HPDE6-E6E7 (cell line): ENCODE measurements around the gene DGKI.

Source experiments
- DNase-seq: peaks from one replicate; pipeline ENCODE4 v3.0.0; 2011; ENCODE audit warnings: missing footprints; ENCODE audit errors: extremely low spot score

The DGKI gene

DNA sequence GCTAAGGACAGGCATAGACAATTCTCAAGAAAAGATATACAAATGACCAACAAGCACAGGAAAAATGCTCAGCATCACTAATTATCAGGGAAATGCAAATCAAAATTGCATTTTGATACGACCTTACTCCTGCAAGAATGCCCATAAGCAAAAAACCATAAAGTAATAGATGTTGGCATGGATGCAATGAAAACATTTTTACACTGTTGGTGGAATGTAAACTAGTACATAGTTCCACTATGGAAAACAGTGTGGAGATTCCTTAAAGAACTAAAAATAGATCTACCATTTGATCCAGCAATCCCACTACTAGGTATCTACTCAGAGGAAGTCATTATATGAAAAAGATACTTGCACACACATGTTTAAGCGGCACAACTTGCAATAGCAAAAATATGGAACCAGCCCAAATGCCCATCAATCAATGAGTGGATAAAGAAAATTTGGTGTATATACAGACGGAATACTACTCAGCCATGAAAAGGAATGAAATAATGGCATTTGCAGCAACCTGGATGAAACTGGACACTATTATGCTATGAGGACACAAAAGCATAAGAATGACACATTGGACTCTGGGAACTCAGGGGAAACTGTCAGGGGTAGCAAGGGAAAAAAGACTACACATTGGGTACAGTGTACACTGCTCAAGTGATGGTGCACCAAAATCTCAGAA lies 59.3 kb downstream of the DGKI start:
- DNase-seq = no peak

DNA sequence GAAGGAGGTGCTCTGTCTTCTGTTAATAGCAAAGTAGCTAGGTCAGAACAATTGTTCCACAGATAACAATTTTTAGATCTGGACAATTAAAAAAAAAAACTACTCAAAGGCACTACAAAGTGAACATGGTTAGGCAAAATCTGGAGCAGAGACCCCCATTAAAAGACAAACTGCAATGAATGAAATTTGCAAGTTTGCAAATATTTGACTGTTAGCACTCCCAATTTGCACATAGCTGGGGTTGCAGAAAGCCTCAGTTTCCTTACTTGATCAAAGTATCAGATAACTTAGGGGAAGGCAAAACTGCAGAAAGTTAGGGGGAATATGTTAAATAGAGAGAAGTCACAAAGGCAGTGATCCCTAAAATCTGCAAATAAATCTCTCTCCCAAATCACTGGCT lies 68.3 kb downstream of the DGKI start:
- no peak for DNase-seq

DNA sequence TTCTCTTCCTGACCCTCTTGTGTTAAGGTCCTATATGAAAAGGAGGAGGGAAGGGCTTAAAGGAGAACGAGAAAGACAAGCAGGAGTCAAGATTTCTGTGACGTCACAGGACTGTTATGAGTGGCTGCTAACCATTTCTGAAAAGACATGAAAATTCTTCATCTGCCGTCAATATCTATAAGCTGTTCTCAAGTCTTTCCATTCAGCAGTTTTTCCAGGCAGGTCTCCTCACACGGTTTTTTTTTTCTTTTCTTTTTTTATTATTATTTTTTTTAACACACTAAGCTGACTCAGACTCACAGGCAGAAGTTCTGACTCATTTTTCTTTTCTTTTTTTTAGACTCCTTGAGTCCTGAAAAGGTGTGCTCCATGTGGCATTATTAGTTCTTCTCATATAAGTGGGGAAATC lies 72.0 kb downstream of the DGKI start:
- peak; percentile 35 for DNase-seq

DNA sequence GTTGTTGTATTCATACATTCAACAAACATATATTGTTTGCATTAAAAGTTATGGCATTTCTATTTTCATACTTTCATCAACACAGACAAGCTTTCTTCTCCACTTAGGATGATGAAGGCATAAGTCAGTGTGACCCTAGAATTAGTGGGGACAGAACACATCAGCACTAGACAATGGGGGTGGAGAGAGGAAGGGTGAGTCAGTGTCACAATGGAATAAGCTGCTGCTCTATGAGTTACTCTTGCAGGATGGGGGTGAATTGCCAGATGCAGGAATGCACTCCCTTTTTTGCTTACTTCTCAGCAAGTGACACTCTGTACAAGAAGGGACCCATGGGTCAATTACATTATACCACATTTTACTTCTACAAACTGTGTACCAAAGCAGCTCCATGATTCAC lies 74.0 kb downstream of the DGKI start:
- DNase-seq = peak; percentile 13

DNA sequence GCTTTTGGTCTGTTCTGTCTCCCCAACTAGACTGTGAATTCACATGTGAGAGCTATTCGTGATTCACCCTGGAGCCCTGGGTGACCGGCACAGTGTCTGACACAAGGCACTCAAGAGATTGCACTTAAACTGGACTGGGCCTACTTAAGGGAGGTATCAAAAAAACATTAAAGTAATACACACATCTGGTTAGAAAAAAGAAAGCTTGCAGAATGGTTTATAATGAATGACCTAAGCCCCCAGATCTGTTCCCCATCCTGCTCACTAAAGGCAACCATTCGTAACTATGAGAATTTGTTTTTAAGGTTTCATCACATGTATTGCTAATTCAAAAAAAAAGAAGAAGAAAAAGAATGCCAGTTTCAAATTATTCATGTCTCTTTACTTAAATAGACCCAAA lies 74.5 kb downstream of the DGKI start:
- DNase-seq = no peak

DNA sequence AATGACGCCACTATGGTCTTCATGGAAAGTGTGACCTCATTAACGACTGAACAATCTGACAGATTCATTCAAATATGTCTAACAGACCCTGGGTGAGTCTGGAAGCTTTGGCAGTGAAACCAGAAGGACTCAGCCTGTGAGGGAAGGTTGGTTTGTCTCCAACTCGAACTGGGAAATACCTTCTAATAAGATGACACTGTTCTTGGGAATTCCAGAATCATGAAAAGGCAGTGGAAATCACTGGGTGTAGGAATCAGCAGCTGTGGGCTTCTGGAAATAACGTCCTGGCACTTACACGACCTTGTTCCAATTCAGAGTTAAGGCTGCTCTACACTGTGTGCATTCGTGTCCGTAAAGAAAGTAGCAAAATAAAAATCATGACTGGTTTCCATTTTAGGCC lies 75.1 kb downstream of the DGKI start:
- no peak for DNase-seq

DNA sequence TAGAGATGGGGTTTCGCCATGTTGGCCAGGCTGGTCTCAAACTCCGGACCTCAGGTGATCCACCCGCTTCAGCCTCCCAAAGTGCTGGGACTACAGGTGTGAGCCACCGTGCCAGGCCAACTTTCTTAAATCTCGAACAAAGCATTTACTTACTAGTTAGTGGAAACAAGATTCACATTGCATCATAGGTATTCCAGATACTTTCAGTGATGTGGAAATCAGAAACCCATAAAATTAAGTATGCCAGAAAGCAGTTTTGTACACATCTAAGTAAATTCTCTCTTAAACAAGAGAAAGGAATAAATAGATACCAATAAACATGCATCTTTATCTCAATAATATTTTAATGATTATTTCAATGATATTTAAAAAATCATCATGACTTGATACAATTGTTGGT lies 75.5 kb downstream of the DGKI start:
- no peak for DNase-seq

DNA sequence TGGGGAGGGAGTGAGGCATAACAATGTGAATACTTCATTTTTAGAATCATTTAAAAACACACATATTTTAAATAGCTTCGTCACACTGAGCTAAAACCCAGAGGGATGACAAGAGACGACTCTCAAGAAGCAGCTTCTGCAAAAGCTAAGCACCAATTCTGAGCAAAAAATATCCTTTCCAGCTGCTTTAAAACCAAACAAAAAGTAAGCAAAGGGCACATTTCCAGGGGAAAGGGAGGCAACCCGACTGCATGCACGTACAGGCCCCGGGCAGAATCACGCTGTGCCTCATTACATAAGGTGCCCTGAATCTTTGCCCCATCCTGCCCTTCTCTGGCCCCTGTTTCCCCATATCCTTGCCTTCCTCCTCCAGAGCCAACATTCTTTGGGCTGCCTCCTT lies 78.4 kb downstream of the DGKI start:
- DNase-seq = no peak

DNA sequence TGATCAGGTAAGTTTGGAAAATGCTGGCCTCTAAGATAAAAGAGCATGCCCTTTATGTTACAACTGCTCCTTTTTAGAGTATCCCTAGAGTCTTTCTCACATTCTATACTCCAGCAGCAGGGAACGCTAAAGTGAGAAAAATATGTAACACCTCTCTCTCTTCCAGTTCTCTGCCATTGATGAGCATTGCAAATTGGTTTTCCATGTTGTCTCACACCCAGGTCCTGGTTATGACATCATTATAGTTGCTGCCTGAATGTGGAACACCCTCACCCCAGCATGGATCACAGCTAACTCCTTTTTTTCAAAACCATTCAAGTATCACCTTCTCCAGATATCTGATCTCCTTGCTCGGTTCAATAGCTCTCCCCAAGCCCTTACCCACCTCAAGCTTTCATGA lies 84.4 kb downstream of the DGKI start:
- DNase-seq = no peak

DNA sequence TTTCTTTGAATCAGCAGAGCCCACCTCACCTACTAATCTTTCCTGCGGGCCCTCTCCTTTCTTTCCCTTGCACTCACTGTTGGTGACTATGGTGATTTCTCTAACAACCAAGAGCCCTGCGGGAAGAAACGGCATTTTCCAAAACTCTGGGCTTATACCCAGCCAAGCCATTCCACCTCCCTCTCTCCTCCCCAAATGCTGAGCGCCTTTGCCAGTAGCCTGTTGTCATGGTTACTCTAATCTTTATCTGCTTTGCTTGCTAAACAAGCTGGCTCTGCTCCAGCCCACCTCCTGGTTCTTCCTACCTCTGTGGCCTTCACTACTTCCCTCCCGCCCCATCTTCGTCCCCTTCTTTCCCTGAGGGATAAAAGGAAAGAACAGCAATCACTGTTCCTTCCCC lies 86.7 kb downstream of the DGKI start:
- DNase-seq = no peak

DNA sequence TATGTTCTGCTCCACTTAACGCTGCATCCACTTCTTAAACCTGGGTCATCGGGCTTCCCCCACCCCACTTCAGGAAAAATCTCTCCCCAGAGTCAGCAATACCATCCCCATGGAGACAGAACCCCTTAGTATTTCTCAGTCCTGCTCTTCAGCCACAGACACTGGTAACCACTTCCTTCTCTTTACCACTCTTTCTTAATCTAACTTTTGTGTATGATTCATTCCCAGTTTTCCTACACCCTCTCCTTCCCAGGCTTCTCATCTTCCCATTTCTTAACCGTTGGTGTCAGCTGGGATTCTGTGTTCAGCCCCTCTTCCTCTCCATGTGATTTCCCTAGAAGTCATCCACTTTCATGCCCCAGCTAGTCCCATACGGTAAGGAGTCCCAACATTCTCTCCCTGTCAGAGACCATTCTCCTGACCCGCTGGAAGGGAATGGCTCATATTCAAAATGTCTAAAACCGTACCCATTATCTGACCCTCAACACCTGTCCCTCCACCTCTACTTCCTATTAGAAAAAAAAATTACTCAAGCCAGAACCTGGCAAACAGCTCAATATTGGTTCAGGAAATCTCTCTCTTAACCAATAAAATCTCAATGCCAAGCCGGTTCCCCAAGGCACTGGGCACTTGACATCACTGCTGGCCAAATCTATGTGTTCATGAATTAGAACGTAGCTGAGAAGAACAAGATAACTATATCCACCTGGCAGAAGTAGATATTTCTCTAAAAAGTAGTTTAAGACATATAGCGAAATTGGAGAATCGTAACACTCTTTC lies 89.4 kb downstream of the DGKI start:
- no peak for DNase-seq

DNA sequence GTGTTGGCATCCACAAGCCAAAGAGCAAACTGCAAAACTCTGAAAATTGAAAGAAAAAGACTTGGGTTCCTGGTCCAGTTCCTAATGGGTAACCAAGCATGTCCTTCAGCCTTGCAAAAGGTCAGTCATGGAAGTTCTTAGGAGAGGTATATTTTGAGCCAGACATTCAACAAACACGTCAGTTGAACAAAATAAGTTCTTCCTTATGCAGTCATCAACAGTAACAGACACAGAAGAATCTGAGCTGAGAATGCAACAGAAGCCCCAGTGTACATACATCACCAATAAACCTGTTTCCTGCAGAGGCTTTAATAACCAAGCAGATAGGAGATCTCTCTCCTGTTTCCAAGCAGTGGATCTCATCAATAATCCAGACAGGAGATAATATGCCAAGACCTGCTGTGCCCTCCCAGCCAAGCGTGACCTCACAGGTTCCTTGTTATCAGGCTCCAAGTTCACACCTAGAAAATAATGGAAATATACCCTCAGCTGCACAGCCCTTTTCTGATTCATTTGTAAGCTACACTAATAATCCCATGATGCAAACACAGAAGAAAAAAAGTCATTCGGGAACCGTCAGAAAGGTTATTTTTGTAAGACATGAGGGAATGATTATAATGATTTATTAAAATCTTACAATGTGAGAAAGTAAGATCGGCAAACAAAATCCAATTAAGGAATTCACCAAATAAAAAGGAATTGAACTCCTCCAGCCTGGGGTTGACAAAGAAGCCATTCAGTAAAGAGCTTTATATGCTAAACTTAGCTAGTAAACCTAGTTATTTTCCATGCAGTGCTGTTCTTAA lies 90.7 kb downstream of the DGKI start:
- DNase-seq = no peak

DNA sequence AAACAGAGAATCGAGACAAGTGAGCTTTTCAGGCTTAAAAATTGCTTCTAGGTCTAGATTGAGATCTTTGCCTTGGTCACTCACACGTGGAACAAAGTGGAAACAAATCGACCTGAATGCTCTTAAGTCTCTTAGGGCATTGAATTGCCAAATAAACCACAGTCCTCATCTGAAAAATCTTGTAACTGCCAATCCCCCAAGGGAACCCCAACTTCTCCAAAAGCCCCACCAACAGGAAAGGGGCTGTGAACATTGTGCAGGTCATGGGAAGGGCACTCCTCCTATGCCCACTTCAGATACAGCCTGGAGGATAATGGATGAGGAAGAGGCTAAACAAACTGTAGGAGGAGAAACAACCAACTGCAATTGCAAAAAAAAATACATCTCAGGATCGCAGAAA lies 91.3 kb downstream of the DGKI start:
- DNase-seq = no peak

DNA sequence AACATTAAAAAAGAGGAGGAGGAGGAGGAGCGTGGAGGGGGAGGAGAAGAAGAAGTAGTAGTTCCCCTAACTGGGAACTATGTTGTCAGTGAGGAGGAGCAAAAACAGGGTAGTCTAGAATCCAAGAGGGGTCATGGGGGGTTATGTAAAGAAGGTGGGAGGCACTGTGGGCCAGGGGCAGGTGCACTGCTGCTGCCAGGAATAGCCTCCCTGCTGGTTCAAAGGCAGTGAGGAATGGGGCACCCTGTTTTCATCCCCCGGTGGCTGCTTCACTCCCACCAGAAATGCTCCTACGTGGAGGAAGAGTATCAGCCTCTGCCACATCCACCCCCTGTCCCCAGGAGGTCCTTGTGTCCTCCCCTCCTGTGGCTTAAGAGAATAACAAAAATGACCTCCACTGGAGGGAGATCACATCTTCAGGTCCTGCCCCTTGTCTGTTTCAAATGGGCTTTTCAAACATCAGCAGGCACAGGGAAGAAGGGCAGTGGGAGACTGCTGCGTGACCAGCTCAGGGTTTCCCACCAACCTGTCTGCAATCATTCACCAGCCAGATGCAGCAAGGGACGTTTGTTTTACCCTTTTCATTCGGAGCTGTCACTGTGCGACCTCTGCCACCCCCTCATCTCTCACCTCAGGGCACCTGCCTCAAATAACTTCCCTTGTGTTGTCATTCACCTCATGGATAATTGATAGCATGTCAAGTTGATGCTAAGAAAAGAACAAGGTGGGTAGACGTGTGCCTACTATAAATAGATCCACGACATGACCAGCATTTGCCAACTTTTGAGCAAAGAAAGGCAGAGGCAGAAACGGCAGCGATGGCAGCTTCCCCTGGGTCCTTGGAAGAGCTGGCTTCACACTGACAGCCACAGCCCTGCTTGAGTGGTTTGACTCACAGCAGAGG lies 92.6 kb downstream of the DGKI start:
- DNase-seq = no peak

DNA sequence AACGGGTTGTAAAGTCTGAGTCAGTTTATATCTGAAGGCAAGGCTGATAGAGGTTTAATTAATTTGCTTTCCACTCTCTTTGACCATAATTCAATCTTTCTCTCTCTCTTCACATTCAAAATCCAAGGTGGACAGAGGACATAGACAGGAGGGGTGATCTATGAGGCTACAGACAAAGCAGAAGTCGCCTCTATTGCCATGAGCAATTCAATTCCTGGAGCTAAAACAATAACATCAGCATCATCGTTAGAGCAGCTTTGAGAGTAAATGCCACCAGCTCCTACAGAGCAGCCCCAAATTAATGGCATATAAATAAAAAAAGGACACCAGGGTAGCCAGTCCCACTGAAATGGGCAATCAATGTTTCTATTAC lies 93.2 kb downstream of the DGKI start:
- DNase-seq = no peak

DNA sequence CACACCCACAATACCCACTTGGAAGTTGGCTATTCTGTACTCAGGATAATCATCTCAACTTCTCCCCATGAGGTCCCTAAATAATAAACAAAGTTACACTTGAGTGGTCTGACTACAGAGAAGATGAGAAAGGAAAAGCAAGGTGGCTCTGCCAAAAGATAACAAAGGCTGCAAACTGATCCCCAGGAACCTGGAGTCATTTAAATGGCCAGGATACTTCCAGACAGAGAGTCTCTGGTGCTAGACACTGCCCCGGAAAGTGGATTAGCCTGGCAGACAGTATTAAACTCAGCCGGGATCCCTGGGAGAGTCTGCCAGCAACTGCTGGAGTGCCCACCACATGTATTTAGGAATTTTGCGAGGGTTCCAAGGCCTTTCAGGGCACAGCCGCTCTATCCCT lies 93.7 kb downstream of the DGKI start:
- DNase-seq = no peak

DNA sequence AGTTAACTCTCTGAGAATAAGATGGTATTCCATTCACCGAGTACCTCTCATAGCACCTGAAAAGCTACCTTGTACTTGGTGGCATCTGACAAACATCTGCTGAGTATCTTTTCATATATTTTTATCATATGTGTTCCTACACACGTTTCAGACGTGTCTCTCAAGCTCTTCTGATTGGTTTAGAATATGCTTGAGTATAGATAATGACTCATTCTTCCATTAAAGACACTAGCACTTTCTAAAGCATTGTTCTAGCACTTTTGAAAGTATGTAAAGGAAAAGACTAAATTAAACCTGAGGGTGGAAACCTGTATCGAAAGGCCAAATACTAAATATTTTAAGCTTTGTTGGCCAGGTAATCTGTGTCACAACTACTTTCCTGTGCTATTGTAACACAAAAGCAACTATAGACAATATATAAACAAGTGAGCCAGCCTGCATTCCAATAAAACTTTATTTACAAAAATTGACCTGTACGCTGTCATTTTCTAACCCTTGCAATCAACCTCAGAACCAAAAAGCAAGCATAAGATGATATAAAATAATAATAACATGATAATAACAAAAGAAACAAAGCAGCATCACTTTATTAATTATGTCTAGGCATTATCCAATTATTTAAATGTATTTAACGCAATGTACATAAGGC lies 95.3 kb downstream of the DGKI start:
- no peak for DNase-seq

DNA sequence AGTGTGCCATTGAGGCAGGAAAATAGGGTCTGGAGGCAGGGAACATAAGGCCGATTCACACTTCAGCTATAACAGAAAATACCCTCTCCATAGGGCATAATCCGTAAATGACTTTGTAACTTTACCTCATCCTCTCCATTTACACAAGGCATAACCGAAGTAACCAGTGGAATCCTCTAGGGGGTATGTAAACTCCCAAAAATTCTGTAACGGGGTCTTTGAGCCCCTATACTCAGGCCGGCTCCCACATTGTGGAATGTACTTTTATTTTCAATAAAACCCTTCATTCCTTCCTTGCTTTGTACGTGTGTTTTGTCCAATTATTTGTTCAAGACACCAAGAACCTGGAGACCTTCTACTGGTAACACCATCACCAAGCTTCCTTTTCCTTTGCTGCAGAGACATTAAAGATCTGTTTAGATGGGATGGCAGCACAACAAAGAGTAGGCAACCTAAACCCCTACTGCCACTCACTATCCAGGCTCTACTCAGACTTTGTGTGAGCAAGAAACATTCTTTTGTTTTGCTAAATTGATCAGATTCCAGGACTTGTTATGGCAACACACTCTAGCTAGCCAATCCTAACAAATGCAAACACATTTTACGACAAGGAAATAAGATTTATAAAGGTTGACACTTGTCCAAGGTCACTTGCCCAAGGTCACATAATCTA lies 99.3 kb downstream of the DGKI start:
- no peak for DNase-seq

DNA sequence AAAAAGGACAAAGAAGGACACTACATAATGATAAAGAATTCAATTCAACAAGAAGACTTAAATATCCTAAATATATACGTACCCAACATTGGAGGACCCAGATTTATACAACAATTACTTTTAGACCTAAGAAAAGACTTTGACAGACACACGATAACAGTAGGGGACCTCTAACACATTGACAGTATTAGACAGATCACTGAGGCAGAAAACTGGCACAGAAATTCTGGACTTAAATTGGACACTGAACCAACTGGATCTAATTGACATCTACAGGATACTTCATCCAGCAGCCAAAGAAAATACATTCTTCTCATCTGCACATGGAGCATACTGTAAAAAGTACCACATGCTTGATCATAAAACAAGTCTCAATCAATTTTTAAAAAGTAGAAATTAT lies 103.8 kb downstream of the DGKI start:
- no peak for DNase-seq

DNA sequence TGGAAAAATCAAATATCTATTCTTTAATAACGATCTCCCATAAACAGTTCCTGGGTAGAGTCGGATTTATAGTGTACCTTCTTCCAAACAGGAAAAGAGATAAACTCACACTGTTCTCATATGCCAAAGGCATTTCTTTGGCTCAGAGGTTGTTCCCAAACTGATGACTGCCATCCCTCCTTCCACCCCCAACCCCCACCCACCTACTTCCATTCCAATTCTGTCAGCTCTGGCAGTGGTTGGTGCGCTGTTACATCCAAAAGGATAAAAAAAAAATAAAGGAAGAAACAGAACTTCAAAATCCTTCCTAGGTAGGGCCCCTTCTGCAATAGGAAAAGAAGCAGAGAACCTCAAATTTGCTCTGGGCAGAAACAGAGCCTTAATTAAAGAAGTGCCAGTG lies 104.7 kb downstream of the DGKI start:
- no peak for DNase-seq

DNA sequence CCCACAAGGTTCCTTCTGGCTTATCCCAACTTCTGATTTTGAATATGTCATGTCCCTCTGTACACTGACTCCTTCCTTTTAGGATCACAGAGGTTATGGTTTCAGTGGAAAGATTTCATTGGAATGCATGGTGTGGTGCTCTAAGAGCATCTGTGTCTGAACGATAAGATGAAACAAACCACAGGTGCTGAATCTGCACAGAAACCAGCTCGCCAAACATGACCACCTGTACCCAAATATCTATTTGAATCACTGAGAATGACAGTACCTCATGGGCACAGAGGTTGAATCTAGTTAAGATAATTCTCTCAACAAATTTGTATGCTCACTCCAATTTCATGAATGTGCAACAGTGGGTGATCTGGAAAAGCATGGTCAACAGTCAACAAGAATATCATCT lies 105.3 kb downstream of the DGKI start:
- no peak for DNase-seq
